ENCODE results near the gene PTPN2.
A peak's percentile ranks its signal among the peaks of the same experiment; 100 is the strongest.

The PTPN2 gene

GRCh38 chr18:12751503-12751884, 132.5 kb downstream of the PTPN2 start:
- H3K4me2 ChIP-seq: peak overlapping the region; percentile 89; the same call in 1 of the 2 replicates
- H3K4me3 ChIP-seq (IDR thresholded peaks at IDR 0.05; ENCODE audit: insufficient read depth, low read depth, low read length): no peak overlapping the region
- no peak for TF ChIP-seq CTCF (conservative IDR thresholded peaks at IDR 0.05; ENCODE audit: low read depth, low read length)
- no peak overlapping the region for H3K9ac ChIP-seq
- peaks cover 64% of the 10 kb centered on the region for H3K4me1 ChIP-seq (ENCODE audit: low read depth, poor library complexity, severe bottlenecking)
- H3K27ac ChIP-seq: peak overlapping the region; percentile 96
- no peak overlapping the region; the same call in 1 of the 2 replicates for H2AFZ ChIP-seq (ENCODE audit: low read depth)
- no peaks in the 10 kb centered on the region for H3K36me3 ChIP-seq (ENCODE audit: insufficient read depth)
- no peaks in the 10 kb centered on the region for H3K27me3 ChIP-seq (ENCODE audit: insufficient read depth, low read depth)
- H4K20me1 ChIP-seq (ENCODE audit: insufficient read depth): no peaks in the 10 kb centered on the region
- no peaks in the 10 kb centered on the region for H3K79me2 ChIP-seq (ENCODE audit: insufficient read depth, low read depth)

DNA sequence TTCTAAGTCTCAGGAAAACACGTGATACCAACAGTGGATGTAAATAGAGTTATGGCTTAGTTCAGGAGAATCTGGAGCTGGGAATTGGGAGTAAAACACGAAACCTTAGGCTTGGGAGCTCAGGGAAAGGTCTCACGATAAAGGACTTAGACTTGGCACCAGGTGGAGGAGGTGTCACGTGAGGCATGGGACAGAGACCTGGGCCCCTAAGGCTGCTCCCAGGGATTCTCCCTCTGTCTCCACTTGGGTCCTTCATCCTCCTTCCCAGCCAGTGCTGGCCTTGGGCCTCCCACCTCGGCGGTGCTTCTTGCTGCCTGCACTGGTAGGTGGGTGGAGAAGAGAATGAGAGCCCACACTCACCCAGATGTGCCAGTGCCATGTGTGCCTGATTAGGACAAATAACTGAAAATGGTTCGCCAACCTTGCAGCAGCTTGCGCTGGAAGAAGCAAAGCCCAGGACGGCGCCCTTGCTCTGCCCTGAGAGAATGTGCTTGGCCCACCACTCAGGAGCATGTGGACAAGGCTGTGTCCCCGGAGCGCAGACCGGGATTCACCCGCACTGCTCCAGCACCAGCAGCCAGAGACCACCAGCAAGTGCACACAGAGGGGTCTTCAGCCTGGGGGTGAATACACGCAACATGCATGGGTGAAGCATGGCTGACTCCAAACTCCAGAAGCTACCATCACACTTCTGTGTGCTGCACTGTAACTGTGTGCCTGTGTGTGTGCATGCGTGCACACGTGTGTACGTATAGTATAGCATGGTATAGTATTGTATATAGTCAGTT, 133.1 kb downstream of the PTPN2 start:
- H3K9ac ChIP-seq: peak overlapping the region; percentile 61

DNA sequence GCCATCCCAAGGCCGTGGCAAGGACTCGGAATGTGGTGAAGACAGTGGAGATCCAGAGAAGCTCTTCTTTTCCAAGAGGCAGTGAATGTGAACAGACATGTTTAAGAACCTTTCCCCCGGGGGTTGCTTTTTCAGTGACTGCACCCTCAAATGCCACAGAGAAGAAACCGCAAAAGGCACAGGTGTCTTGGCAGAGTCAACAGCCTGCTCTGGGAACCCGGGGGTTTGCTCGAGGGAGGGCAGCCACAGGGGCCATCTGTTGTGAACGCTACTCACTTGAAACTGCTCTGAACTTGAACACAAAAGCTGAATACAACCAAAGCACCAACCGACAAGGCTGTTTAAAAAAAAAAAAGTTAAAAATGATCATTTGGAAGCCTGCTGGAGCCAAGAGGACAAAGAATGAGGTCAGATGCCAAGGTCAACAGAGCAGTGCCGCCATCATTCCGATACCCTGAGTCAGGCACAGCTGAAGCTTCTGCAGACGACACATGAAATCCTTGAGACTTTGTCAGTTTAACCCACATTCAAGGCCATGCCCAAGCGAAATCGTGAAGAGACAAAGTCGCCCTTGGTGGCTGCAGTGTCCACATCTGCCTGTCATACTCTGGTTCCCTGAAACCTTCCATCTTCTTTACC, 133.8 kb downstream of the PTPN2 start:
- peak overlapping the region; percentile 52 for H2AFZ ChIP-seq (ENCODE audit: low read depth)
- no peaks in the 10 kb centered on the region for H4K20me1 ChIP-seq (ENCODE audit: insufficient read depth)
- peak overlapping the region; percentile 96 for H3K27ac ChIP-seq
- no peaks in the 10 kb centered on the region for H3K36me3 ChIP-seq (ENCODE audit: insufficient read depth)
- H3K4me1 ChIP-seq (ENCODE audit: low read depth, poor library complexity, severe bottlenecking): peaks cover 64% of the 10 kb centered on the region
- no peaks in the 10 kb centered on the region for H3K79me2 ChIP-seq (ENCODE audit: insufficient read depth, low read depth)
- peak overlapping the region; percentile 61 for H3K9ac ChIP-seq
- peak overlapping the region; percentile 89 for H3K4me2 ChIP-seq
- H3K4me3 ChIP-seq (IDR thresholded peaks at IDR 0.05; ENCODE audit: insufficient read depth, low read depth, low read length): no peak overlapping the region
- no peaks in the 10 kb centered on the region for H3K27me3 ChIP-seq (ENCODE audit: insufficient read depth, low read depth)
- TF ChIP-seq CTCF (conservative IDR thresholded peaks at IDR 0.05; ENCODE audit: low read depth, low read length): no peak

More for the DNA sequence above, 133.1 kb downstream of the PTPN2 start:
- Histone ChIP-seq H3K4me2 (peak overlapping the region; percentile 89), H2AFZ (ENCODE audit: low read depth) (peak overlapping the region; percentile 52), H3K27me3 (ENCODE audit: insufficient read depth, low read depth) (no peaks in the 10 kb centered on the region), H4K20me1 (ENCODE audit: insufficient read depth) (no peaks in the 10 kb centered on the region), H3K79me2 (ENCODE audit: insufficient read depth, low read depth) (no peaks in the 10 kb centered on the region), H3K4me1 (ENCODE audit: low read depth, poor library complexity, severe bottlenecking) (peaks cover 64% of the 10 kb centered on the region), H3K27ac (peak overlapping the region; percentile 96), H3K36me3 (ENCODE audit: insufficient read depth) (no peaks in the 10 kb centered on the region), H3K4me3 (IDR thresholded peaks at IDR 0.05; ENCODE audit: insufficient read depth, low read depth, low read length) (no peak overlapping the region)
- TF ChIP-seq CTCF (conservative IDR thresholded peaks at IDR 0.05; ENCODE audit: low read depth, low read length): no peak

GRCh38 chr18:12749121-12749520, 134.9 kb downstream of the PTPN2 start:
- Histone ChIP-seq H3K4me1 (ENCODE audit: low read depth, poor library complexity, severe bottlenecking) (peaks cover 69% of the 10 kb centered on the region), H3K4me2 (peak overlapping the region; percentile 89), H2AFZ (ENCODE audit: low read depth) (no peak overlapping the region), H3K36me3 (ENCODE audit: insufficient read depth) (no peaks in the 10 kb centered on the region), H3K79me2 (ENCODE audit: insufficient read depth, low read depth) (no peaks in the 10 kb centered on the region), H3K27ac (peak overlapping the region; percentile 96), H3K4me3 (IDR thresholded peaks at IDR 0.05; ENCODE audit: insufficient read depth, low read depth, low read length) (no peak overlapping the region), H3K9ac (no peak overlapping the region), H3K27me3 (ENCODE audit: insufficient read depth, low read depth) (no peaks in the 10 kb centered on the region), H4K20me1 (ENCODE audit: insufficient read depth) (no peaks in the 10 kb centered on the region)
- no peak for TF ChIP-seq CTCF (conservative IDR thresholded peaks at IDR 0.05; ENCODE audit: low read depth, low read length)

All from KMS-11 (cell line).